Pons (tissue), 1 donor: ENCODE results near the gene LDB3.
"Not testable (repeated sequence)": the region's sequence is repeated elsewhere in the genome, so short reads cannot be mapped to it uniquely, and the experiment has no call there.

Source experiments
- DNase-seq: peaks from one replicate; pipeline ENCODE4 v3.0.0-alpha.2; 2016; ENCODE audit warnings: low spot score

The LDB3 gene

GRCh38 chr10:86668297-86669165 lies at the start of gene LDB3:
LDB3 (plus strand) TSS chr10:86668511; CDS start chr10:86668692, 181 bp downstream.
- DNase-seq = no peak

- no peak for DNase-seq
Observed at GRCh38 chr10:86628311-86628710, 40.0 kb upstream of the LDB3 start.

- DNase-seq = no peak
Observed at GRCh38 chr10:86630079-86630478, 38.2 kb upstream of the LDB3 start.

- DNase-seq = no peak
Observed at GRCh38 chr10:86632009-86632800, 36.1 kb upstream of the LDB3 start.

GRCh38 chr10:86632951-86633350 lies 35.4 kb upstream of the LDB3 start:
- no peak for DNase-seq

- no peak for DNase-seq
Observed at GRCh38 chr10:86635402-86635801, 32.9 kb upstream of the LDB3 start.

- no peak for DNase-seq
Observed at GRCh38 chr10:86636311-86636710, 32.0 kb upstream of the LDB3 start.

GRCh38 chr10:86642021-86642420 lies 26.3 kb upstream of the LDB3 start:
- peak; percentile 59 for DNase-seq

GRCh38 chr10:86642499-86642898 lies 25.8 kb upstream of the LDB3 start:
- DNase-seq = no peak

- DNase-seq = no peak
Observed at GRCh38 chr10:86644152-86644793, 24.0 kb upstream of the LDB3 start.

- no peak for DNase-seq
Observed at GRCh38 chr10:86644794-86645445, 23.4 kb upstream of the LDB3 start.

- DNase-seq = not testable (repeated sequence)
Observed at GRCh38 chr10:86645621-86646165, 22.6 kb upstream of the LDB3 start.

GRCh38 chr10:86646532-86646931 lies 21.8 kb upstream of the LDB3 start:
- no peak for DNase-seq

- DNase-seq = no peak
Observed at GRCh38 chr10:86646933-86647332, 21.4 kb upstream of the LDB3 start.

GRCh38 chr10:86647773-86648703 lies 20.3 kb upstream of the LDB3 start:
- DNase-seq = no peak

GRCh38 chr10:86648704-86649427 lies 19.4 kb upstream of the LDB3 start:
- DNase-seq = no peak

GRCh38 chr10:86649471-86650150 lies 18.7 kb upstream of the LDB3 start:
- DNase-seq = no peak

- no peak for DNase-seq
Observed at GRCh38 chr10:86650151-86650550, 18.2 kb upstream of the LDB3 start.

GRCh38 chr10:86651021-86651471 lies 17.3 kb upstream of the LDB3 start:
- no peak for DNase-seq
